Measurements from ENCODE around the gene UBR4. TPM values are rescaled to one million over a fixed set of nuclear protein-coding genes. Genes with fewer than 3 reads are reported as not detected.

Gene UBR4
- total RNA-seq, 1 experiment from 2014 or later: 131 TPM

- H2BK20ac ChIP-seq (ENCODE audit: low read depth, low read length, poor library complexity, severe bottlenecking): no peak overlapping the region
- no peak overlapping the region for H4K5ac ChIP-seq (ENCODE audit: insufficient read length, low read depth, low read length)
- no peaks in the 10 kb centered on the region; the same call in 1 of the 2 replicates for H3K4me1 ChIP-seq (ENCODE audit: insufficient read depth, low read length)
- H2AK5ac ChIP-seq (ENCODE audit: insufficient read length, low read length): no peak overlapping the region
- no CpG with 5 or more reads among the region's 8 CpGs for WGBS (ENCODE audit: extremely low coverage, insufficient read length, low lambda C conversion rate)
- H3K9ac ChIP-seq (ENCODE audit: extremely low read depth, insufficient read length, low read length): no peak overlapping the region
- H3K23ac ChIP-seq (ENCODE audit: insufficient read length, low read depth, low read length): no peak overlapping the region
- no peak overlapping the region for H2BK5ac ChIP-seq (ENCODE audit: insufficient read length, low read length)
- Mint-ChIP-seq H3K27me3 (ENCODE audit: low read depth) (peaks cover 12% of the 10 kb centered on the region), H3K4me1 (peaks cover 6 to 10% of the 10 kb centered on the region in 2 experiments; a peak in 3 of 4 replicates), H3K27ac (peak overlapping the region in 1 of 3 experiments; percentile 34; a peak in 2 of 7 replicates), H3K4me3 (no peak overlapping the region), H3K36me3 (ENCODE audit: insufficient read depth in 1 of 3, low read depth in 3 of 3) (peaks cover 4 to 7% (median 5%) of the 10 kb centered on the region in 3 experiments), H3K9me3 (peaks cover 12 to 15% of the 10 kb centered on the region in 2 experiments)
- no peaks in the 10 kb centered on the region for H3K27me3 ChIP-seq (ENCODE audit: insufficient read depth, low read length)
- no peak overlapping the region for H4K91ac ChIP-seq (ENCODE audit: insufficient read length, low read depth, low read length)
- no peak overlapping the region for H3T11ph ChIP-seq (ENCODE audit: low read length)
- no peak overlapping the region for H2BK12ac ChIP-seq (ENCODE audit: insufficient read length, low read depth, low read length)
- no peaks in the 10 kb centered on the region for H3K9me3 ChIP-seq (ENCODE audit: control insufficient read depth, low read depth, low read length)
- H3K56ac ChIP-seq (ENCODE audit: insufficient read length, low read depth, low read length): no peak overlapping the region
- H3K14ac ChIP-seq (ENCODE audit: insufficient read depth, low read length): no peak overlapping the region
- H4K20me1 ChIP-seq (ENCODE audit: control insufficient read depth, insufficient read depth, insufficient read length): no peaks in the 10 kb centered on the region
- no peaks in the 10 kb centered on the region for H3K23me2 ChIP-seq (ENCODE audit: insufficient read length, low read depth, low read length, poor library complexity, severe bottlenecking)
- DNase-seq: no peak
- no peak overlapping the region for H2BK15ac ChIP-seq (ENCODE audit: low read depth, low read length)
- H3K27ac ChIP-seq (ENCODE audit: insufficient read length, low read depth, low read length): no peak overlapping the region
- H2AFZ ChIP-seq (ENCODE audit: low read length): no peak overlapping the region
- H3K79me2 ChIP-seq (ENCODE audit: insufficient read depth, low read length): no peaks in the 10 kb centered on the region
- no peak for TF ChIP-seq CTCF (conservative IDR thresholded peaks at IDR 0.05)
- H3K18ac ChIP-seq (ENCODE audit: insufficient read length, low read depth, low read length): no peak overlapping the region
- no peak overlapping the region for H3K4ac ChIP-seq (ENCODE audit: low read depth, low read length)
- H2BK120ac ChIP-seq (ENCODE audit: low read depth, low read length, poor library complexity, severe bottlenecking): no peak overlapping the region
- H3K4me2 ChIP-seq (ENCODE audit: insufficient read depth, insufficient read length, low read length): no peak overlapping the region
- H3K79me1 ChIP-seq (ENCODE audit: insufficient read depth, low read depth, low read length, poor library complexity, severe bottlenecking): no peaks in the 10 kb centered on the region
- no peak overlapping the region for H4K8ac ChIP-seq (replicated peaks; ENCODE audit: insufficient read length, low read depth, low read length)
Measured at GRCh38 chr1:19058476-19058797, 151.6 kb downstream of the UBR4 start.
